NB4 (cell line): ENCODE results near the gene LENEP.
A peak's percentile ranks its signal among the peaks of the same experiment; 100 is the strongest.

Source experiments
- CTCF ChIP-seq: IDR thresholded peaks from one replicate; pipeline ENCODE4 v1.5.1; 2012; ENCODE audit warnings: low read depth, low read length
- MAX ChIP-seq: IDR thresholded peaks from 2 replicates; pipeline ENCODE4 v1.6.1; 2011; ENCODE audit warnings: low read depth, low read length
- POLR2A ChIP-seq: IDR thresholded peaks from 2 replicates; pipeline ENCODE4 v1.6.1; 2011; ENCODE audit warnings: mild to moderate bottlenecking; ENCODE audit not compliant: insufficient read length; ENCODE audit errors: extremely low read depth

GRCh38 chr1:154974808-154975408 is 18.5 kb upstream of the LENEP start:
- no peak for TF ChIP-seq CTCF
- peak; percentile 68; the same call in 1 of the 2 replicates for TF ChIP-seq MAX
- TF ChIP-seq POLR2A, result peak; percentile 82
